ENCODE results near the gene FJX1. TPM values are rescaled to one million over a fixed set of nuclear protein-coding genes. Genes with fewer than 3 reads are reported as not detected.

FJX1 gene
- total RNA-seq, 1 donor from 2014 or later = 36.1 TPM

DNA sequence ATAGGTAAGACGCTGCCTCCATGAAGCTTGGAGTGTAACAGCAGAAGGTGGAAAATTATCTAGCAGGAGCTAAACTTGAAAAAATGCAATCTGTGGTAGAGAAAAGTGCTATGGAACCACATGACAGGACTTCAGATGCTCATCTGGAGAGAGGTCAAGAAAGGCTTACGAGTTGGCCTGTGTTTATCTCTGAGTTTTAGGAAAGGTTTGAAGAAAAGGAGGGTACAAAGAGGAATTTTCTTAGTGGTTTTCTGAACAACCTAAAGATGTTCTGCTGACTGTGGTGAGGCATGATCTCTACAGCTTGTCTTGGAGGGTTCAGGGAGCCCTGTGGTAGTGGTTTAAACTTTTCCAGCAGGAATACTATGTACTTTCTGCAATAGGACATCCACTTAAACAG, 8.2 kb downstream of the FJX1 start:
- H3K36me3 ChIP-seq (ENCODE audit: control insufficient read depth, insufficient read depth, low read length) = no peaks in the 10 kb centered on the region
- TF ChIP-seq, protein P1, sequence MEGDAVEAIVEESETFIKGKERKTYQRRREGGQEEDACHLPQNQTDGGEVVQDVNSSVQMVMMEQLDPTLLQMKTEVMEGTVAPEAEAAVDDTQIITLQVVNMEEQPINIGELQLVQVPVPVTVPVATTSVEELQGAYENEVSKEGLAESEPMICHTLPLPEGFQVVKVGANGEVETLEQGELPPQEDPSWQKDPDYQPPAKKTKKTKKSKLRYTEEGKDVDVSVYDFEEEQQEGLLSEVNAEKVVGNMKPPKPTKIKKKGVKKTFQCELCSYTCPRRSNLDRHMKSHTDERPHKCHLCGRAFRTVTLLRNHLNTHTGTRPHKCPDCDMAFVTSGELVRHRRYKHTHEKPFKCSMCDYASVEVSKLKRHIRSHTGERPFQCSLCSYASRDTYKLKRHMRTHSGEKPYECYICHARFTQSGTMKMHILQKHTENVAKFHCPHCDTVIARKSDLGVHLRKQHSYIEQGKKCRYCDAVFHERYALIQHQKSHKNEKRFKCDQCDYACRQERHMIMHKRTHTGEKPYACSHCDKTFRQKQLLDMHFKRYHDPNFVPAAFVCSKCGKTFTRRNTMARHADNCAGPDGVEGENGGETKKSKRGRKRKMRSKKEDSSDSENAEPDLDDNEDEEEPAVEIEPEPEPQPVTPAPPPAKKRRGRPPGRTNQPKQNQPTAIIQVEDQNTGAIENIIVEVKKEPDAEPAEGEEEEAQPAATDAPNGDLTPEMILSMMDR (IDR thresholded peaks at IDR 0.05; ENCODE audit: insufficient read depth, low read length, poor library complexity, severe bottlenecking) = no peak
- no peak overlapping the region for H3K4me3 ChIP-seq (ENCODE audit: low read depth, low read length)
- no peaks in the 10 kb centered on the region for H3K27me3 ChIP-seq (ENCODE audit: control insufficient read depth, insufficient read depth, low read length)
- no peak for DNase-seq (ENCODE audit: low read depth)

DNA sequence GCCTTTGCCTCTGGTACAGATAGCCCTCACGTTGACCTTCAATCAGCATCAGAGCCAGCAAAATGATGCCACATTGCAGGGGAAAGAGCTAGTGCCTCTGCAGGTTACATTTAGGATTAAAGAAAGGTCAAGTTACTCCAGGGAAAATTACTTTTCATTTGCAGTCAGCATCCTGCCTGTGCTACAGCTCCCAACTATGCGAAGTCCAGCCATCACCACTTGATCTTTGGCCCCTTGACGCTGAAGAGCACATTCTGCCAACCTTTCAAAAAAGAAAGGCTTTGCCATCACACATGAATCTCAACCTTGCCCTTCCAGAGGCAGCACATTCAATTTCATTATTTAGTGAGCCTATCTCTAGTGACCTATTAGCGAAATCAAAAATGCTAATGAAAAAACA, 11.3 kb downstream of the FJX1 start:
- H3K4me3 ChIP-seq (ENCODE audit: low read depth, low read length) = no peak overlapping the region
- no peaks in the 10 kb centered on the region for H3K36me3 ChIP-seq (ENCODE audit: control insufficient read depth, insufficient read depth, low read length)
- DNase-seq (ENCODE audit: low read depth) = no peak
- H3K27me3 ChIP-seq (ENCODE audit: control insufficient read depth, insufficient read depth, low read length) = no peaks in the 10 kb centered on the region
- TF ChIP-seq, protein P1 (IDR thresholded peaks at IDR 0.05; ENCODE audit: insufficient read depth, low read length, poor library complexity, severe bottlenecking) = no peak

DNA sequence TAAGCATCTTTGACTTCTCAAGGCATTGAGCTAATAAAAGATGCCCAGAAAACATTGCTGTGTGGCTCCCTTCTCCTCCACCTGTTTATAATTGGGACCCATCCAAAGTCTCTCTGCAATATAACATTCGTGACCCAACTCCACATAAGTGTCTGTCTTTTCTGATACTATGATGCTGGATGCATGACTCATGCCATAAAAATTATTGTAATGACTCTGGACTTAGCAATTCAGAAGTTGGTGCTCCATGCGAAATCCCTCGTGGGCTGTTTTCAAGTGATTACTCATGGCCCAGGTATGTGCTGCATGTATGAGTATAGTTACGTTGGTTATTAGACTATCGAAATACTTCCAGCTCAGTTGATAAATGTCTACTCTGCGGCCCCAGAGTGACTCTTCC, 11.7 kb downstream of the FJX1 start:
- Histone ChIP-seq H3K36me3 (ENCODE audit: control insufficient read depth, insufficient read depth, low read length) (no peaks in the 10 kb centered on the region), H3K4me3 (ENCODE audit: low read depth, low read length) (no peak overlapping the region), H3K27me3 (ENCODE audit: control insufficient read depth, insufficient read depth, low read length) (no peaks in the 10 kb centered on the region)
- TF ChIP-seq, protein P1 (IDR thresholded peaks at IDR 0.05; ENCODE audit: insufficient read depth, low read length, poor library complexity, severe bottlenecking) = no peak
- DNase-seq (ENCODE audit: low read depth) = peak; percentile 96

DNA sequence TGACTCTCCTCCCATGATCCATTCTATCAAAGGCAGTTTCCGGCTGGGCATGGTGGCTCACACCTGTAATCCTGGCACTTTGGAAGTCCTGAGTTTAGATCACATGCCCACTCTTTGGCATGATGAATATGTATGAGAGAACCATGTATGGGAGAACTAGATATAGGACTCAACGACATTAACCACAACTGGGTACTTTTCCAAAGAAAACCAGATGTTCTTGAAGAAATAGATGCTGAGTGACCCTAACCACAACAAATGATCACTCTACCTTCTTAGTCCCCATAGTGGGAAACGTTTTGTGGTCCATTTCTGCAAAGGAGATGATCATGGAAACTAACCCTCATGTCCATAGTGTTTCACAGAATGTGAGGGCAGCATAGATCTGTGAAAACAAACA, 13.6 kb downstream of the FJX1 start:
- no peak overlapping the region for H3K4me3 ChIP-seq (ENCODE audit: low read depth, low read length)
- no peaks in the 10 kb centered on the region for H3K36me3 ChIP-seq (ENCODE audit: control insufficient read depth, insufficient read depth, low read length)
- DNase-seq (ENCODE audit: low read depth) = no peak
- TF ChIP-seq, protein P1 (IDR thresholded peaks at IDR 0.05; ENCODE audit: insufficient read depth, low read length, poor library complexity, severe bottlenecking) = no peak
- H3K27me3 ChIP-seq (ENCODE audit: control insufficient read depth, insufficient read depth, low read length) = no peaks in the 10 kb centered on the region

DNA sequence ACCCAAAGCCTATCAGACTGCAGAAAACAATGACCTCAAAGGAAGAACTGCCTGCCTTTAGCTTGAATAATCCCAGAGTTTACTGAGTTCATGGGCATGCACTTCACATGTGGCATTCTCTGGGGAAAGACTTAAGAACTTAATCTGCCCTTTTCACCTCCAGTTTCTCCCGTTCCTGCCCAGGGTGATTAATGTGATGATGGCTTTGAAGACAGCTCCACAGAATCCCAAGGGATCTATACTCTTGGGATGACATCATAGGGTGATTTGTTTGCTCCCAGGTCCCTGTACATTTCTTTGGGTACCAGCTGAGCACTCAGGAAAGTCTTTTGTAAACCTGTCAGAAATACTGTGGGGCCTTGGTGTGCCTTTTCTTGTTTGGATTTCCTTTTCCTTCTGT, 14.0 kb downstream of the FJX1 start:
- H3K27me3 ChIP-seq (ENCODE audit: control insufficient read depth, insufficient read depth, low read length) = no peaks in the 10 kb centered on the region
- DNase-seq (ENCODE audit: low read depth) = no peak
- TF ChIP-seq, protein P1 (IDR thresholded peaks at IDR 0.05; ENCODE audit: insufficient read depth, low read length, poor library complexity, severe bottlenecking) = no peak
- no peaks in the 10 kb centered on the region for H3K36me3 ChIP-seq (ENCODE audit: control insufficient read depth, insufficient read depth, low read length)
- H3K4me3 ChIP-seq (ENCODE audit: low read depth, low read length) = no peak overlapping the region

DNA sequence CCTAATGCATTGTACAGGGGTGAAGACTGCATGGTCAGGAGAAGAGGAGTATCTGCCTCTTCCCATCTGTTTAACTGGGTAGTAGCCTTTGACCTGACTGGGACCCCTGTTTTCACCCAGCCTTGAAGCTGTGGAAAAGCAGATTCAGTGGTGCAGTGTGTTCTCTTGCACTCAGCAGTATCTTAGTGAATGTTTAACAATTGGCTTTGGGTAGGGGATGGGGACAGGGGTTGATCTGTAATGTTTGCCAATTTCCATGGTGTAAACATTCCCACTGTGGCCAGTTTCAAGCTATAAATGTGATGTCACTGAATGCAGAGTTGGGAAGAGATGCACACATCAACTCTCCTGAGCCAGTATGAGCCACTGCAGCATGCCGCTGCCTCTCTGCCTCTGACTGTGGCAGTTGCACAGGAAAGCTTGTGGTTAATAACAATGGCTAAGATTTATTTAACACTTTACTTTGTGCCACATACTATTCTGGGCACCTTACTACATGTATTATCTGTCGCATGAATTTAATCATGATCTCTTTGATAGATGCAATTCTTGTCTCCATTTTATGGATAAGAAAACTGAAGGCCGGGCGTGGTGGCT, 15.7 kb downstream of the FJX1 start:
- no peak for DNase-seq (ENCODE audit: low read depth)
- no peaks in the 10 kb centered on the region for H3K36me3 ChIP-seq (ENCODE audit: control insufficient read depth, insufficient read depth, low read length)
- no peaks in the 10 kb centered on the region for H3K27me3 ChIP-seq (ENCODE audit: control insufficient read depth, insufficient read depth, low read length)
- TF ChIP-seq, protein P1 (IDR thresholded peaks at IDR 0.05; ENCODE audit: insufficient read depth, low read length, poor library complexity, severe bottlenecking) = no peak
- no peak overlapping the region for H3K4me3 ChIP-seq (ENCODE audit: low read depth, low read length)

All from kidney epithelial cell (primary cell).